ENCODE results near the gene KRTAP4-4.

KRTAP4-4 gene

DNA sequence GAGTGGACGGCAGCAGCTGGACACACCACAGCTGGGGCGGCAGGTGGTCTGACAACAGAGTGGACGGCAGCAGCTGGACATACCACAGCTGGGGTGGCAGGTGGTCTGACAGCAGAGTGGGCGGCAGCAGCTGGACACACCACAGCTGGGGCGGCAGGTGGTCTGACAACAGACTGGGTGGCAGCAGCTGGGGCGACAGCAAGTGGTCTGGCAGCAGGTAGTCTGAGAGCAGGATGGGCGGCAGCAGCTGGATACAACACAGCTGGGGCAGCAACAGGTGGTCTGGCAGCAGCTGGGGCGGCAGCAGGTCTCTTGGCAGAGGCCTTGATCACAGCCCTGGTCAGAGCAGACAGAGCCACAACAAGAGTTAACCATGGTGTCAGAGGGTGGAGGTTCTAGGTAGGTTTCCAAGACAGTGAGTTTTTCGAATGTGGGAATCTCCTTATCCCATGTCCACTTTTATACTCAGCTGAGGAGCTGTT is 24.0 kb upstream of the KRTAP4-4 start, which contains the start of gene KRTAP4-1:
Gene KRTAP4-1, minus strand, starts transcription at position 432 of the 482 bp plus-strand sequence. Its CDS starts 57 bp downstream, at position 375.
- TF ChIP-seq CTCF (IDR thresholded peaks at IDR 0.05; ENCODE audit: low read length, missing control alignments), result no peak
- no peak for DNase-seq (ENCODE audit: low read depth)
- no peak within 1 kb of the TSS for H3K4me3 ChIP-seq (replicated peaks; ENCODE audit: low read depth, low read length)

DNA sequence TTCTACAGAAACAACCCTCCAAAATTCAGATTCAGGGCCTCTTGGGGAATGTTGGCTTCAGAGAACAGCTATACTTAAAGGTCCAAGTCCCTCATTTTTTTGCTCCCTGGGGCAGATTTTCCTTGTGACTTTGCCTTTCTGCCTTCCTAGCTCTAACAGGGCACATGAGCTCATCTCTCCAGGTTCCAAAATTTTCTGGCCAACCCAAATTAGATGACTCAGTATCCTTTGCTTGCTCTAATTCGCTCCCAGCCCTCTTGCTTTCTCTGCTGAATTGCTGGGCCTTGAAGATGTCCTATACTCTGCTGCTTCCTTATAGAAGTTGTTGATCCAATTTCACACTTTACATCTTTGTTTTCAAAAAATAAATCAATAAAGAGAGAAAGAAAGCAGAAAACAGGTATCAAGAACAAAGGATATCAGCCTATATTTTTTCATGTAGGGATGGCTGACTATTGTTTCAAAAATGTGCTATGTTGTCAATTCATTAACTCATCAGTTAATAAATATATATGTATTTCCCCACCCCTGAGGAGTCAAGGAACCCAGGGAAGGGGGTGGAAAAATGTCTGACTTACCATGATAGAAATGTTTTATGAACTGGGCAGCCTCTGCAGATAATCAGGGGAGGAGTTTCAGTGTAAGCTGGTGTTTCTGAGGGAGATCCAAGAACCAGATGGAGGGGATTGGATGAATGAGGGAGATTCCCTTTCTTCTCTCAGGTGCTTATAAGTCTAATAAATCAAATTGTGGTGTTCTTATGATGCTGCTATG is 18.5 kb upstream of the KRTAP4-4 start:
- no peak for DNase-seq (ENCODE audit: low read depth)
- no peak overlapping the region for H3K4me3 ChIP-seq (replicated peaks; ENCODE audit: low read depth, low read length)
- no peak for TF ChIP-seq CTCF (IDR thresholded peaks at IDR 0.05; ENCODE audit: low read length, missing control alignments)

DNA sequence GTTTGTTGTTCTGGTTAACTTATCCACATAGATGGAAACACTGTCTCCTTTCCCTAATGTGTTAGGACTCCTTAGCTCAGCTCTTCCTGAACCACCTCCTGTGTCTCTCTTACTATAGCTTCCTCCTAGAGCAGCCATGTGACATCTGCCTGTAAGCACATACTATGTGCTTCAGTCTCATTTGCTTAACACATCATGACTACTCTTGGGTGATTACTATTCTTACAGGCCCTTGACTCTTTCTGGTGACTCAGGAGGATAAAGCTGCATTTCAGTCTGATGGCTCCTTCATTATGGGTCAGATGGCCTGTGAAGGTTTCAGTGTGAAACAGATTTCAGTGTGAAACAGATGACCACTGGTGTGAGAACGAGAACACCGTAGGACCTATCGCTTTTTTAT is 17.8 kb upstream of the KRTAP4-4 start:
- DNase-seq (ENCODE audit: low read depth), result no peak
- H3K4me3 ChIP-seq (replicated peaks; ENCODE audit: low read depth, low read length), result no peak overlapping the region
- TF ChIP-seq CTCF (IDR thresholded peaks at IDR 0.05; ENCODE audit: low read length, missing control alignments), result no peak

DNA sequence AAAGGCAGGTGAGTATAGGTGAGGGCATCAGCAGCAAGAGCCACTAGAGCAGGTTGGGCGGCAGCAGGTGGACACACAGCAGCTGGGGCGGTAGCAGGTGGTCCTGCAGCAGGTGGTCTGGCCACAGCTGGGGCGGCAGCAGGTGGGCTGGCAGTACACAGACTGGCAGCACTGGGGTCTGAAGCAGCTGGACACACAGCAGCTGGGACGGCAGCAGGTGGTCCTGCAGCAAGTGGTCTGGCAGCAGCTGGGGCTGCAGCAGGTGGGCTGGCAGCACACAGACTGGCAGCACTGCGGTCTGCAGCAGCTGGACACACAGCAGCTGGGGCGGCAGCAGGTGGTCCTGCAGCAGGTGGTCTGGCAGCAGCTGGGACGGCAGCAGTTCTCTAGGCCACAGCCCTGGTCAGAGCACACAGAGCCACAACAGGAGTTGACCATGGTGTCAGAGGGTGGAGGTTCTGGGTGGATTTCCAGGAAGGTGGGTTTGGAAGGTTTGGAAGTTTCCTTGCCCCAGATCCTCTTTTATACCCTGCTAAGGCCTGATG is 17.3 kb upstream of the KRTAP4-4 start, which contains the start of gene KRTAP4-2:
Gene KRTAP4-2, minus strand, starts transcription at position 495 of the 545 bp plus-strand sequence. Its CDS starts 57 bp downstream, at position 438.
- DNase-seq (ENCODE audit: low read depth), result no peak
- H3K4me3 ChIP-seq (replicated peaks; ENCODE audit: low read depth, low read length), result no peak within 1 kb of the TSS
- no peak for TF ChIP-seq CTCF (IDR thresholded peaks at IDR 0.05; ENCODE audit: low read length, missing control alignments)

- DNase-seq (ENCODE audit: low read depth), result no peak
- H3K4me3 ChIP-seq (replicated peaks; ENCODE audit: low read depth, low read length), result no peak overlapping the region
- no peak for TF ChIP-seq CTCF (IDR thresholded peaks at IDR 0.05; ENCODE audit: low read length, missing control alignments)
These were observed 16.3 kb upstream of the KRTAP4-4 start for GRCh38 chr17:41176744-41177387.

- no peak for DNase-seq (ENCODE audit: low read depth)
- H3K4me3 ChIP-seq (replicated peaks; ENCODE audit: low read depth, low read length), result no peak overlapping the region
These were observed 11.3 kb upstream of the KRTAP4-4 start for GRCh38 chr17:41171886-41172285.

More at GRCh38 chr17:41171886-41172285, 11.3 kb upstream of the KRTAP4-4 start:
- no peak for TF ChIP-seq CTCF (IDR thresholded peaks at IDR 0.05; ENCODE audit: low read length, missing control alignments)
